OCI-LY1 (cell line): Measurements from ENCODE around the gene NKD1.

Source experiments
- H2AFZ ChIP-seq: fragments of 200-600 bp; sonication (generic), shearing (Covaris generic); 2 replicates; pipeline ENCODE4 v1.6.0; 2014; ENCODE audit warnings: antibody characterized with exemption, mild to moderate bottlenecking, low read length
- H3F3A ChIP-seq: fragments of 200-600 bp; sonication (generic), shearing (Covaris generic); 2 replicates; pipeline ENCODE4 v1.6.0; 2014; ENCODE audit warnings: mild to moderate bottlenecking, antibody characterized with exemption, low read length, moderate library complexity; ENCODE audit not compliant: insufficient read depth
- H3K27ac ChIP-seq: fragments of 200-600 bp; sonication (generic); 2 replicates; pipeline ENCODE4 v1.5.1; 2014; ENCODE audit warnings: low read length, mixed run types, mild to moderate bottlenecking, low read depth; ENCODE audit not compliant: poor library complexity, severe bottlenecking
- H3K27me3 ChIP-seq: fragments of 200-600 bp; sonication (generic); 2 replicates; pipeline ENCODE4 v1.6.0; 2014; ENCODE audit warnings: antibody characterized with exemption, mild to moderate bottlenecking, low read length, moderate library complexity; ENCODE audit not compliant: insufficient read depth
- H3K36me3 ChIP-seq: fragments of 200-600 bp; sonication (generic); 2 replicates; pipeline ENCODE4 v1.6.1; 2014; ENCODE audit warnings: mild to moderate bottlenecking, antibody characterized with exemption, low read length, moderate library complexity, mixed read lengths; ENCODE audit not compliant: insufficient read depth
- H3K4me1 ChIP-seq: fragments of 200-600 bp; sonication (generic); 2 replicates; pipeline ENCODE4 v1.5.1; 2014; ENCODE audit warnings: mild to moderate bottlenecking, low read length, moderate library complexity; ENCODE audit not compliant: insufficient read depth, severe bottlenecking
- H3K4me2 ChIP-seq: fragments of 200-600 bp; sonication (generic), shearing (Covaris generic); 2 replicates; pipeline ENCODE4 v1.6.1; 2014; ENCODE audit warnings: low read length
- H3K4me3 ChIP-seq: fragments of 200-600 bp; sonication (generic); 2 replicates; pipeline ENCODE4 v1.5.1; 2014; ENCODE audit warnings: low read length, low read depth, mild to moderate bottlenecking, mixed read lengths; ENCODE audit not compliant: poor library complexity, severe bottlenecking
- H3K79me2 ChIP-seq: fragments of 200-600 bp; shearing (Covaris generic); 2 replicates; pipeline ENCODE4 v1.6.1; 2016; ENCODE audit warnings: mixed run types, low read length, mixed read lengths; ENCODE audit not compliant: insufficient read depth
- H3K9ac ChIP-seq: fragments of 200-600 bp; sonication (generic), shearing (Covaris generic); 2 replicates; pipeline ENCODE4 v1.6.1; 2014; ENCODE audit warnings: mild to moderate bottlenecking, low read length, mixed read lengths
- H3K9me2 ChIP-seq: fragments of 200-600 bp; sonication (generic), shearing (Covaris generic); 2 replicates; pipeline ENCODE4 v1.6.1; 2014; ENCODE audit warnings: low read depth, mild to moderate bottlenecking, low read length, mixed read lengths
- H3K9me3 ChIP-seq: fragments of 200-600 bp; shearing (Covaris generic); 2 replicates; pipeline ENCODE4 v1.6.1; 2014; ENCODE audit warnings: low read length, mixed read lengths
- H4K20me1 ChIP-seq: fragments of 200-600 bp; sonication (generic), shearing (Covaris generic); 2 replicates; pipeline ENCODE4 v1.6.0; 2016; ENCODE audit warnings: mild to moderate bottlenecking, low read length; ENCODE audit not compliant: insufficient read depth
- EZH2 ChIP-seq: fragments of 200-600 bp; sonication (generic), shearing (Covaris generic); IDR thresholded peaks from 2 replicates; pipeline ENCODE4 v1.8.0; 2017; ENCODE audit warnings: borderline replicate concordance, mixed run types, mild to moderate bottlenecking, antibody characterized with exemption, low read length, moderate library complexity, mixed read lengths
- TF ChIP-seq, protein P1 (sequence below): fragments of 200-600 bp; sonication (generic), shearing (Covaris generic); IDR thresholded peaks from 2 replicates; pipeline ENCODE4 v1.5.1; 2017; ENCODE audit warnings: mild to moderate bottlenecking, antibody characterized with exemption, low read length, moderate library complexity, mixed read lengths

NKD1 gene

DNA sequence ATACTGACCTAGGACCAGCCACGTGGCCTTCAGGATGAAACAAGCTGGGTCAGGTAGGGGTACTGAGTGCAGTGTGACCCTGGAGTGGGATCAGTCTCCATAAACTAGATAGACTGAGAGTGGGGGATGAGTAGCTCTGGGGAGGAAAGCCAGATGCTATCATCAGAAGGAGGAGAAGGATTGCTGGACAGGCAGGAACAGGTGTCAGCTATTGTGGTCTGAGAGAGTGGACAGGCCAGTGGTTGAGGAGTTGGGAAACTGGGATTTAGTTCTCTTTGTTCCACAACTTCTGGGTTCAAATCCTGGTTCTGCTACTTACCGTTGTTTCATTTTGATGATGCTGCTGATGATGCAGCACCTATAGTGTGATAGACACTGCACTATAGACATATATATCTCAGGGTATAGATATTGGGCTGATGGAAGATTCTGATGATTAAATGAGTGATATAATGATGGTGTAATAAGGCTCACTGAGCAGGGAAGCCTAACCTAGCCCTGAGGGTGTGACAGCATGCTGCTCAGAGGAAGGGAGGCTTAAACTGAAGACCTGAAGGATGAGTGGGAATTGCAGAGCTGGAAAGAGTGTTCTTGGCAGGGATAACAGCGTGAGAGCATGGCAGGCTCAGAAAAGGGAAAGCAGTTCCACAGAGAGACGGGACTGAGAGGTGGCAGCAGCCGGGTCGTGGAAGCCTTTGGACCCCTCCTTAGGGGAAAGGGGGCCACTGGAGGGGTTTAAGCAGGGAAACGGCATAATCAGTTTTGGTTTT lies 66.9 kb downstream of the NKD1 start:
- Histone ChIP-seq H3K9me2 (no peaks in the 10 kb centered on the region), H4K20me1 (no peaks in the 10 kb centered on the region), H3K27me3 (no peaks in the 10 kb centered on the region; the same call in 1 of the 2 replicates), H3K27ac (no peak overlapping the region), H3K9ac (no peak overlapping the region), H3K4me1 (no peaks in the 10 kb centered on the region), H3F3A (no peaks in the 10 kb centered on the region), H3K79me2 (no peaks in the 10 kb centered on the region), H3K4me3 (no peak overlapping the region), H2AFZ (no peak overlapping the region), H3K9me3 (no peaks in the 10 kb centered on the region), H3K36me3 (no peaks in the 10 kb centered on the region), H3K4me2 (no peak overlapping the region)
- no peak for TF ChIP-seq EZH2
- TF ChIP-seq, protein P1, sequence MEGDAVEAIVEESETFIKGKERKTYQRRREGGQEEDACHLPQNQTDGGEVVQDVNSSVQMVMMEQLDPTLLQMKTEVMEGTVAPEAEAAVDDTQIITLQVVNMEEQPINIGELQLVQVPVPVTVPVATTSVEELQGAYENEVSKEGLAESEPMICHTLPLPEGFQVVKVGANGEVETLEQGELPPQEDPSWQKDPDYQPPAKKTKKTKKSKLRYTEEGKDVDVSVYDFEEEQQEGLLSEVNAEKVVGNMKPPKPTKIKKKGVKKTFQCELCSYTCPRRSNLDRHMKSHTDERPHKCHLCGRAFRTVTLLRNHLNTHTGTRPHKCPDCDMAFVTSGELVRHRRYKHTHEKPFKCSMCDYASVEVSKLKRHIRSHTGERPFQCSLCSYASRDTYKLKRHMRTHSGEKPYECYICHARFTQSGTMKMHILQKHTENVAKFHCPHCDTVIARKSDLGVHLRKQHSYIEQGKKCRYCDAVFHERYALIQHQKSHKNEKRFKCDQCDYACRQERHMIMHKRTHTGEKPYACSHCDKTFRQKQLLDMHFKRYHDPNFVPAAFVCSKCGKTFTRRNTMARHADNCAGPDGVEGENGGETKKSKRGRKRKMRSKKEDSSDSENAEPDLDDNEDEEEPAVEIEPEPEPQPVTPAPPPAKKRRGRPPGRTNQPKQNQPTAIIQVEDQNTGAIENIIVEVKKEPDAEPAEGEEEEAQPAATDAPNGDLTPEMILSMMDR = no peak

- H3K4me2 ChIP-seq = no peak overlapping the region
- H3K27me3 ChIP-seq = no peaks in the 10 kb centered on the region; the same call in 1 of the 2 replicates
- no peaks in the 10 kb centered on the region for H3K4me1 ChIP-seq
- H3K79me2 ChIP-seq = no peaks in the 10 kb centered on the region
- H3K9me3 ChIP-seq = no peaks in the 10 kb centered on the region
- TF ChIP-seq EZH2 = no peak
- TF ChIP-seq, protein P1 = no peak
- no peak overlapping the region for H3K9ac ChIP-seq
- no peaks in the 10 kb centered on the region for H4K20me1 ChIP-seq
- H3K36me3 ChIP-seq = no peaks in the 10 kb centered on the region
- H3K4me3 ChIP-seq = no peak overlapping the region
- no peaks in the 10 kb centered on the region for H3F3A ChIP-seq
- H3K9me2 ChIP-seq = no peaks in the 10 kb centered on the region
- no peak overlapping the region for H2AFZ ChIP-seq
- no peak overlapping the region for H3K27ac ChIP-seq
Measured at GRCh38 chr16:50615891-50616290, 67.7 kb downstream of the NKD1 start.

DNA sequence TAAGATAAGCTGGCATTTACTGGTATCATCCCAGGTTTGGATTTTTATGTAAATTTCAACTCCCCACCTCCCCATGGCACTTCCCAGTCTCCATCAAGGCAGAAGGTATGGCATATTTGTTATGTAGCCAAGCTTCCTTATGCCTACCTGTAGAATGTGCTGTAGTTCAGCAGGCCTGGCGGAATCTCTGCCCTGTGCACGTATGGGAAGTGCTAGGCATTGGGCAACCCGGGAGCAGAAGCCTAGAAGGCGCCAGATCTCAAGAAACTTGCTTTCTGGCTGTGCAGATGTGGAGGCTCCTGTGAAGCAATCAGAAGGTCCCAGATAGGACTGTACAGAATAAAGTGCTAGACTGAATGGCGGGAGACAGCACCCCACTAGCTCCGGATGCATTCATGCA lies 68.2 kb downstream of the NKD1 start:
- no peak overlapping the region for H3K9ac ChIP-seq
- no peaks in the 10 kb centered on the region for H3F3A ChIP-seq
- H3K4me2 ChIP-seq = no peak overlapping the region
- H2AFZ ChIP-seq = no peak overlapping the region
- H3K27ac ChIP-seq = no peak overlapping the region
- H3K9me3 ChIP-seq = no peaks in the 10 kb centered on the region
- no peaks in the 10 kb centered on the region for H3K36me3 ChIP-seq
- no peaks in the 10 kb centered on the region; the same call in 1 of the 2 replicates for H3K27me3 ChIP-seq
- no peak for TF ChIP-seq EZH2
- TF ChIP-seq, protein P1 = no peak
- H3K4me1 ChIP-seq = no peaks in the 10 kb centered on the region
- H4K20me1 ChIP-seq = no peaks in the 10 kb centered on the region
- no peaks in the 10 kb centered on the region for H3K9me2 ChIP-seq
- no peak overlapping the region for H3K4me3 ChIP-seq
- no peaks in the 10 kb centered on the region for H3K79me2 ChIP-seq
